Measurements from ENCODE around the gene LRRC56.

DNA sequence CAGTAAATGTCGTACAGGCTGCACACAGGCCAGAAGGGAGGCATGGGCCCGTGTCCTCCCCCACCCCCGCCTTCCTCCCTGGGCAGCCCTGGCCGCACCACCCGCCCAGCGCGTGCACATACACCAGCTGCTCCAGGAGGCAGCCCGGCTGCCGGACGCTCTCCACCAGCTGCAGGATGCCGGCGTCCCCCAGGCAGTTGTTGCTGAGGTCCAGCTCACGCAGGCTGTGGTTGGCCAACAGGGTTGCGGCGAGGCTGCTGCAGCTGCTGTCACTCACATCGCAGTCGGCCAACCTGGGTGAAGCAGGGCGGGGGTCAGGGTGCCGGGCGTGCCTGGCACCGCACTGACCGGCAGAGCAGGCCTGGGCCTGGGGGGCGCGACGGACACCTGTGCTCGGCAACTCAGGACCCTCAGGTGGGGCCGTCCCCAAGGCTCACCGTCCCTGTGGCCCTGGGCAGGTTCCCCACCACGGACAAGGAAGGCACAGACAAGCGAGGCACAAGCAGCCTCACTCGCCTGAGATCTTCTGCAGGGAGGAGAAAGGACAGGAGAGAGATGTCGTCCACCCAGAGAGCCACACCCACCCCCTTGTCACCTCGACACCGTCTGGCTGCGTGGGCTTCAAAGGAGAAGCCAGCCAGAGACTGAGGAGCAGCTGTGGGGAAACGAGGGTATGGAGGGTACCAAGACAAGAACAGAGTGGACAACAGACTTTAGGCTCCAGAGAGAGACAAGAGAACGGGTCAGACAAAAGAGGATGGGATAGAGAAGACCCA lies 42.4 kb upstream of the LRRC56 start:
- TF ChIP-seq, protein P1, sequence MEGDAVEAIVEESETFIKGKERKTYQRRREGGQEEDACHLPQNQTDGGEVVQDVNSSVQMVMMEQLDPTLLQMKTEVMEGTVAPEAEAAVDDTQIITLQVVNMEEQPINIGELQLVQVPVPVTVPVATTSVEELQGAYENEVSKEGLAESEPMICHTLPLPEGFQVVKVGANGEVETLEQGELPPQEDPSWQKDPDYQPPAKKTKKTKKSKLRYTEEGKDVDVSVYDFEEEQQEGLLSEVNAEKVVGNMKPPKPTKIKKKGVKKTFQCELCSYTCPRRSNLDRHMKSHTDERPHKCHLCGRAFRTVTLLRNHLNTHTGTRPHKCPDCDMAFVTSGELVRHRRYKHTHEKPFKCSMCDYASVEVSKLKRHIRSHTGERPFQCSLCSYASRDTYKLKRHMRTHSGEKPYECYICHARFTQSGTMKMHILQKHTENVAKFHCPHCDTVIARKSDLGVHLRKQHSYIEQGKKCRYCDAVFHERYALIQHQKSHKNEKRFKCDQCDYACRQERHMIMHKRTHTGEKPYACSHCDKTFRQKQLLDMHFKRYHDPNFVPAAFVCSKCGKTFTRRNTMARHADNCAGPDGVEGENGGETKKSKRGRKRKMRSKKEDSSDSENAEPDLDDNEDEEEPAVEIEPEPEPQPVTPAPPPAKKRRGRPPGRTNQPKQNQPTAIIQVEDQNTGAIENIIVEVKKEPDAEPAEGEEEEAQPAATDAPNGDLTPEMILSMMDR (conservative IDR thresholded peaks at IDR 0.05; ENCODE audit: low read depth, low read length), result no peak
- TF ChIP-seq EZH2 (IDR thresholded peaks at IDR 0.05; ENCODE audit: borderline replicate concordance, low read depth, low read length, poor library complexity, severe bottlenecking), result no peak

Data from A673 (cell line).